Coronary artery (tissue), 2 donors: Measurements from ENCODE around the gene ARID1B.

Source experiments
- DNase-seq: peaks from one replicate; pipeline ENCODE4 v3.0.0-alpha.2; 2017; ENCODE audit warnings: low spot score
- H3K27ac ChIP-seq, 2 donors: fragments of 200-600 bp; sonication (generic); one replicate each; pipeline ENCODE4 v1.5.1; 2016 to 2019
- H3K4me3 ChIP-seq: fragments of 200-600 bp; sonication (generic); 2 replicates; pipeline ENCODE4 v1.5.1; 2016; ENCODE audit warnings: mild to moderate bottlenecking, moderate library complexity
- TF ChIP-seq, protein P1 (sequence below): fragments of 200-600 bp; sonication (generic); IDR thresholded peaks from one replicate; pipeline ENCODE4 v1.5.1; 2019; ENCODE audit warnings: antibody characterized with exemption

Gene ARID1B

GRCh38 chr6:157106487-157106886, 329.3 kb downstream of the ARID1B start:
- H3K27ac ChIP-seq: no peak overlapping the region
- TF ChIP-seq, protein P1, sequence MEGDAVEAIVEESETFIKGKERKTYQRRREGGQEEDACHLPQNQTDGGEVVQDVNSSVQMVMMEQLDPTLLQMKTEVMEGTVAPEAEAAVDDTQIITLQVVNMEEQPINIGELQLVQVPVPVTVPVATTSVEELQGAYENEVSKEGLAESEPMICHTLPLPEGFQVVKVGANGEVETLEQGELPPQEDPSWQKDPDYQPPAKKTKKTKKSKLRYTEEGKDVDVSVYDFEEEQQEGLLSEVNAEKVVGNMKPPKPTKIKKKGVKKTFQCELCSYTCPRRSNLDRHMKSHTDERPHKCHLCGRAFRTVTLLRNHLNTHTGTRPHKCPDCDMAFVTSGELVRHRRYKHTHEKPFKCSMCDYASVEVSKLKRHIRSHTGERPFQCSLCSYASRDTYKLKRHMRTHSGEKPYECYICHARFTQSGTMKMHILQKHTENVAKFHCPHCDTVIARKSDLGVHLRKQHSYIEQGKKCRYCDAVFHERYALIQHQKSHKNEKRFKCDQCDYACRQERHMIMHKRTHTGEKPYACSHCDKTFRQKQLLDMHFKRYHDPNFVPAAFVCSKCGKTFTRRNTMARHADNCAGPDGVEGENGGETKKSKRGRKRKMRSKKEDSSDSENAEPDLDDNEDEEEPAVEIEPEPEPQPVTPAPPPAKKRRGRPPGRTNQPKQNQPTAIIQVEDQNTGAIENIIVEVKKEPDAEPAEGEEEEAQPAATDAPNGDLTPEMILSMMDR: no peak
- no peak for DNase-seq
- no peak overlapping the region for H3K4me3 ChIP-seq

DNA sequence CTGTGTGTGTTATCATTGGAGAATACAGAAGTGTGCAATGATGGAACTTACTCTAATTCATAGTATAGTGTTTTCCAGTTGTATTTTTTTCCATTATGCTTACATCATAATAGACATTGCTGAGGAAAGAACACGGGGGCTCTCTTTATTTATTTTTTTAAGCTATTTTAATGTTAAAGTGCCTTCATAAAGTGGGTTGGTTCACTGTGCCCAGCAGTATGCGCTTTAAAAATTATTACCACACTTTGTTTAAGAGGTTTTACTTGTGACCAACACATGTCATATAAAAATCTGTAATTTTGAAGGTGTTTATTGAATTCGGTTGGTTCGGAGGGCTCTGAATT, 330.4 kb downstream of the ARID1B start:
- TF ChIP-seq, protein P1: no peak
- Histone ChIP-seq H3K27ac (no peak overlapping the region), H3K4me3 (no peak overlapping the region)
- no peak for DNase-seq

- H3K27ac ChIP-seq: peak overlapping the region in 1 of 2 donors; percentile 49
- TF ChIP-seq, protein P1: no peak
- no peak overlapping the region for H3K4me3 ChIP-seq
- no peak for DNase-seq
These were observed 330.9 kb downstream of the ARID1B start for GRCh38 chr6:157107915-157108651.

- TF ChIP-seq, protein P1: no peak
- DNase-seq: no peak
- no peak overlapping the region for H3K27ac ChIP-seq
These were observed 331.7 kb downstream of the ARID1B start for GRCh38 chr6:157108923-157109322.

DNA sequence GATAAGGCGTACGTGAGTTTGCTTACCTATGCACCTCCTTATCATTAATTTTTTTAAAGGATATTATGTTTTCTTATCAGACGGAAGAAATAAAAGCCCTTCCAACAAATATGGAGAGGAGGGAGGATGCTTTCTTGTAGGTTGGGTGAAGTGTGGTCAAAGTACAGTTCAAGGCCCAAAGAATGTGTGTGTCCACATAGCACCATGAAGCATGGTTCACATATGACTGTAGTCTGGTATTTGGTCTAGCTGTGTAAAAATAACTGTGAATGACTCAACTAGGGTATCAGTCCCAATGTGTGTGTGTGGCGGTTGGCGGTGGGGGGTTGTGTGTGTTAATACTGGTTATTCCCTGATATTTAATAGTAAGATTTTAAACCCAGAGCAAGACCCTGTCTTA, 333.4 kb downstream of the ARID1B start:
- no peak overlapping the region for H3K4me3 ChIP-seq
- no peak overlapping the region for H3K27ac ChIP-seq
- TF ChIP-seq, protein P1: no peak
- no peak for DNase-seq

More at GRCh38 chr6:157108923-157109322, 331.7 kb downstream of the ARID1B start:
- no peak overlapping the region for H3K4me3 ChIP-seq

DNA sequence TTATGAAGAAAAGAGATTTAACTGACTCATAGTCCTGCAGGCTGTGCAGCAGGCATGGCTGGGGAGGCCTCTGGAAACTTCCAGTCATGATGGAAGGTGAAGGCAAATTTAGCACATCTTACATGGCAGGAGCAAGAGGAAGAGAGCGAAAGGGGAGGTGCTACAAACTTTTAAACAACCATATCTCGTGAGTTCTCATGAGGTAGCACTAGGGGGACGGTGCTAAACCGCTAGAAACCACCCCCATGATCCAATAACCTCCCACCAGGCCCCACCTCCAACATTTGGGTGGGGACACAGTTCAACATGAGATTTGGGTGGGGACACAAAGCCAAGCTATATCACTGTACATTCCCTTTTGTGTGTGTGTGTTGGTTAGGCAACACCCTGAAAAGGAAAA, 336.2 kb downstream of the ARID1B start:
- Histone ChIP-seq H3K27ac (no peak overlapping the region), H3K4me3 (no peak overlapping the region)
- no peak for DNase-seq
- TF ChIP-seq, protein P1: no peak

DNA sequence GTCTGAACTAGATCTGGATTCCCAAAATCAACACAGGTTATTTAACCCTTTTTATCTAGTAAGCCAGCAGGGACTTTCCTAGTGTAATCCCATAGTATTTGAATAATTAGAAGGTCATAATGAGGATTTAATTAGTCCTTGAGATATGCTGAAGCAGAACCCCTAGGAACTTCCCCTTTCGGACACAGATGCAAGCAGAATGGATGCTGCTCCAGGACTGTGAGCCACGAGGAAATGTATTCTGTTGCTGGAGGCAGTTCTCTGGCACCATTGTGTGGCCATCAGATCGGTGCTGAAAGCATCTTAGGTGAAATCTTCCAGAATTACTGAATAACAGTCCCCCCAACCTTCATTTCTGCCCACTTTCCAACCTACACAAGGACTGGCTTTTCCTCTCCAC, 339.2 kb downstream of the ARID1B start:
- no peak for DNase-seq
- no peak overlapping the region for H3K27ac ChIP-seq
- TF ChIP-seq, protein P1: no peak
- H3K4me3 ChIP-seq: no peak overlapping the region
